Retinal pigment epithelial cell (primary cell): ENCODE data around the gene PRM3.

ENCODE experiments used
- DNase-seq: peaks from one replicate; pipeline ENCODE4 v3.0.0-alpha.2; 2010; ENCODE audit warnings: low read depth
- H3K4me3 ChIP-seq: 2 replicates; pipeline ENCODE4 v1.5.1; 2011; ENCODE audit warnings: mild to moderate bottlenecking, low read length, control low read depth, moderate library complexity
- CTCF ChIP-seq: conservative IDR thresholded peaks from 2 replicates; pipeline ENCODE4 v1.5.1; 2011; ENCODE audit warnings: low read depth, low read length, control low read depth, inconsistent platforms

The PRM3 gene, protein sequence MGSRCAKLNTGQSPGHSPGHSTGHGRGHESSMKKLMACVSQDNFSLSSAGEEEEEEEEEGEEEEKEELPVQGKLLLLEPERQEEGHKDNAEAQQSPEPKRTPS

DNA sequence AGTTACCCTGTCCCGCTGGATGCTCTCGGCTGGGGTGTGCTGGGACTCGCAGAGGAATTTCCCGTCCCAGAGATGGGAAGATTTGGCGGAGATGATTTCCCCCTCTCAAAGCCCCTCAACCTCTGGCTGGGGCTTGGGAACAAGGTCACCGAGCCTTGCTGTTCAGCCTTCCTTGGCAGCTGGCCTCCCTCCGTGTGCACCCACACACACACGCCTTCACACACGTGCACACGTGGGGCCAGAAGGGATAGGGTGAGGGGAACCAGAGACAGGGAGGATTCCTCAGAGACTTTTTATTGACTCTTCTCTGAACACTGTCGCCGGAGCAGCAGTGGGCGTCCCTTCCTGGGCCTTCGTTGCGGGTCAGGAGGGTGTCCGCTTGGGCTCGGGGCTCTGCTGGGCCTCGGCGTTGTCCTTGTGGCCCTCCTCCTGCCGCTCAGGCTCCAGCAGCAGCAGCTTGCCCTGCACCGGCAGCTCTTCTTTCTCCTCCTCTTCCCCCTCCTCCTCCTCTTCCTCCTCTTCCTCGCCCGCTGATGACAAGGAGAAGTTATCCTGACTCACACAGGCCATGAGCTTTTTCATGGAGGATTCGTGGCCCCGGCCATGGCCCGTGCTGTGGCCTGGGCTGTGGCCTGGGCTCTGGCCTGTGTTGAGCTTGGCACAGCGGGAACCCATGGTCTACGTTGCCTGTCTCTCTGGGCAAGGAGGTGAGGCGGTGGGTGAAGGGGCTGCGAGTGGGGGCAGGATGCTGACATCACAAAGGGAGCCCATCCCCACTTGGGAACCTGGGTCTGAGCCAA is at the start of gene PRM3:
PRM3 (minus strand) TSS at position 709 of the 800 bp plus-strand sequence; CDS start at position 675, 34 bp downstream.
- no peak for TF ChIP-seq CTCF
- no peak within 1 kb of the TSS for H3K4me3 ChIP-seq
- DNase-seq: no peak

GRCh38 chr16:11322823-11323222 is 49.4 kb upstream of the PRM3 start:
- H3K4me3 ChIP-seq: no peak overlapping the region
- no peak for TF ChIP-seq CTCF
- DNase-seq: no peak

DNA sequence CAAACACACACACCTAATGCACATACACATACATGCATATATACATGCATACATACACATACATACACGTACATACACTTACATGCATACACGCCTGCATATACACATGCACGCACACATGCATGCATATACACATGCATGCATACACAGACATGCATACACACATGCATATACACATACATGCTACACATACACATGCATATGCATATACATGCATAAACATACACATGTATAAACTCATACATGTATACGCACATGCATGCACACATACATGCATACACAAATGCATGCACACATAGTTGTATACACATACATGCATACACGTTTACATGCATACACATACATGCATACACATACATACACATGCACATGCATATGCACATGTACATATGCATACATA is 48.2 kb upstream of the PRM3 start:
- no peak for DNase-seq
- no peak for TF ChIP-seq CTCF
- no peak overlapping the region for H3K4me3 ChIP-seq

- TF ChIP-seq CTCF: no peak
- no peak for DNase-seq
Measured at GRCh38 chr16:11320170-11320569, 46.7 kb upstream of the PRM3 start.

GRCh38 chr16:11319529-11320146 is 46.2 kb upstream of the PRM3 start:
- no peak overlapping the region for H3K4me3 ChIP-seq
- no peak for DNase-seq
- TF ChIP-seq CTCF: no peak

More at GRCh38 chr16:11320170-11320569, 46.7 kb upstream of the PRM3 start:
- no peak overlapping the region for H3K4me3 ChIP-seq

DNA sequence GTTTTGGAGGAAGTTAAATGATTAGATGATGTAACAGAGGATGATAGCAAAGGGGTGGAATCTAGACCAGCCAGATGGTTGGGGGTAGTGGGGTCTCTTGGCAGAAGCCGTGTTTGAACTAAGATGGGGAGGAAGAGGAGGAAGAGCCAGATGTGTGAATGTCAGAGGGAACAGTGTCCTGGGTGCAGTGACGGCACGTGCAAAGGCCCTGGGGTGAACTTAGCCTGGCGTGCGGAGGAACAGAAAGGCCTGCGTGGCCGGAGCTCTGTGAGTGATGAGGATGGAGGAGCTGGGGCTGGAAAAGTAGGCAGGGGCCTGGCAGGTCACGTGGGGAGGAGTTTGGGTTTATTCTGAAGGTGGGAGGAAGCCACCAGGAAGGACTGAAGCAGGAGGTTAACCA is 45.4 kb upstream of the PRM3 start:
- no peak for DNase-seq
- no peak for TF ChIP-seq CTCF
- H3K4me3 ChIP-seq: no peak overlapping the region
